GM19025 (cell line): ENCODE measurements around the gene EIF2B1.
"Not testable (repeated sequence)": the region's sequence is repeated elsewhere in the genome, so short reads cannot be mapped to it uniquely, and the experiment has no call there.

Experiments
- ATAC-seq: cut with Tn5 transposase; IDR thresholded peaks from one replicate; pipeline ENCODE4 v1.9.1; 2021; ENCODE audit warnings: mild to moderate bottlenecking, low read depth, moderate library complexity; ENCODE audit not compliant: unreplicated experiment

Gene EIF2B1

DNA sequence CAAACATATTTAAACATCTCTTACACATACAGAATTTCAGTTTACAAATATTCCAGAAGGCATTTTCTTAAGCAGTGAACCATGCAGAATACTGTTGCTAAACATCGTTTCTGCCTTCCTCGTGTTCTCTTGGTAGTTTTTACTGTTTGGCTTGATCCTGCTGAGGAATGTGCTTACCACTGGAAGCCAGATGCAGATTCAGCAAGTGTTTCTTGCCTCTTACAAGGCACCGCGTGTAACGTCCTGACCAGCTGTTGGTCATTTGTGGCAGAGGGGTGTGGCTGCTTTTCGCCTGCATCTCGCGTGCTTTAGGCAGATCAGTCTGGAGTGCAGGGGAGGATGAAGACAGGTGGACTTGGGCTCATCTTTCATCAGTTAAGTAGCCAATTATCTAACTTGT, 12.4 kb downstream of the EIF2B1 start:
- no peak for ATAC-seq

DNA sequence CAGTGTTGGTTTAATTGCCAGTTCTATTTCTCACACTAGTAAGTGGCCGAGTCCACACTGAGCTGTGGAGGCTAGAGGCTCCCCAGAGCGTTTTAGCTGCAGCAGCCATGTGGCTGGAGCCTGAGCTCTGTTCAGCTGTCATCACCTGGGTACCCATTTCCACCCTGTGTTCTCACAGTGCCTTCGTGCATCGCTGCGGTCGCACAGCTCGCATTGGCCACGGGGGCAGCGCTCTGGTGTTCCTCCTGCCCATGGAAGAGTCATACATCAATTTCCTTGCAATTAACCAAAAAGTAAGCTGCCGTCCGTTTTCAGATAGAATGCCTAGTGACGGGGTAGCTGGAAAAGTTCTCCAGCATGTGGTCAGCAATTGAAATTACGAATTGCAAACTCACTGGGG, 15.9 kb downstream of the EIF2B1 start:
- ATAC-seq: no peak

DNA sequence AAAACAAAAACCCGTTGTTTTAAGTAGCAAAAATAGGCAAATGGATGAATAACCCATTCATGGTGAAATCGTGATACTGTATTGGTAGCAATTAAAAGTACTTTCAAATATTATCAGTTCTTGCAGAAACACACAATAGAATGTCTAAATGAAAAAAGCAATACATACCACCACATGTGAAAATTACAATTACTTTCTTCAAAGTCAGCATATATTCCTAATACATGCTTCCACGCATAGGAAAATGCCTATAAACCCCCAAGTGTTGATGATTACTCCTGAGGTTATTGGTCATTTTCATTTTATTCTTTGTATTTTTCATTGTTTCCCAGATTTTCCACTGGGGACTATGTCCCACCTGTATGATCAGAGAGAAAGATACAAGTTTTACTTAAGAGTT, 16.3 kb downstream of the EIF2B1 start:
- no peak for ATAC-seq

DNA sequence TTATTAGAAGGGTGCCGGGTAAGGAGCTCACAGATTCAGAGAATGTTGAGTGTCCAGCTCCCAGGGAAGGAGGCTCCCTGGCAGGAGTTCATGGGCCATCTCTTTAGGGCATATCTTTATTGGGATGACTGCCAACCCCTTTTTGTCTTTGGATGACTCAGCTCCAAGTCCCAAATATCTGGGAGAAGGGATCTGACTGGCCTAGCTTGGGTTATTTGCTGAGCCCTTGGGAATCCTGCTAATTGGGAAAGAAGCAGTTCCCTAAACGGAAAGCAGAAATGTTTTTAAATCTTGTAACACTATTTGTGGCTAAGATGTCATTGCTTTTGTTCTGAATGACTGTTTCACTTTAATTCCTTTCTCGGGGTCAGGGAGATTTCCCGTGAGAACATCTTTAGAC, 19.0 kb downstream of the EIF2B1 start:
- no peak for ATAC-seq

DNA sequence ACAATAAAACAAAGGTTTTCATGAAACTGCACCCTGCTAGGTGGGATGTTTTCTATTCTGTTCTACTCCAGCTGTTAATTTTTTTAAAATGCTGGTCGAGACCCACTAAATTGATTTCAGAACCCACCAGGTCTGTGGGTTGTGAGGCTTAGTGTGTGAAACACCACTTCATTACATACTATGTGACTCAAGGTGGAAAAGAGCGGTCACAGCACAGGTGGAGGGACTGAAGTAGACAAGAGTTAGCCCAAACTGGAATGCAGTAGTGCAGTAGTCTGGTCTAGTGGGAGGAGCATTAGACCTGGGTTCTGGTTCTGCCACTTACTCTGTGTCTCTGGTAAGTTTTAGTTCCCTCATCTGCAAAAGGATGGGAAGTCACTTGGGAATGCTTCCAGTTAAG, 19.4 kb downstream of the EIF2B1 start:
- ATAC-seq: no peak

DNA sequence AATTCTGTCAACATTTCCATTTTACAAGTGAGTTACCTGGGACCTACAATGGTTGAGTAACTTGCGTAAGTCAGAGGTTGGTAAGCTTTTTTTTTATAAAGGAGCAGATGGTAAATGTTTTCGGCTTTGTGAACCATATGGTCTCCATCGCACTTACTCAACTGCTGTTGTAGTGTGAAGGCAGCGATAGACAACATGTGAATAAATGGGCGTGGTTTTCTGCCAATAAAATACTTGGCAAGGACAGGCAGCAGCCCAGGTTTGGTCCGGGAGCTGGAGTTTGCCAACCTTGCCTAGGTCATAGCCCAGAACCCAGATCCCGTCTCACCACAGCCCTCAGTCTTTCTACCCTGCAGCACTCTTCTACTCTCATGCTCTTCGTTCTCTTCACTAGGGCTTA, 25.3 kb downstream of the EIF2B1 start:
- no peak for ATAC-seq

DNA sequence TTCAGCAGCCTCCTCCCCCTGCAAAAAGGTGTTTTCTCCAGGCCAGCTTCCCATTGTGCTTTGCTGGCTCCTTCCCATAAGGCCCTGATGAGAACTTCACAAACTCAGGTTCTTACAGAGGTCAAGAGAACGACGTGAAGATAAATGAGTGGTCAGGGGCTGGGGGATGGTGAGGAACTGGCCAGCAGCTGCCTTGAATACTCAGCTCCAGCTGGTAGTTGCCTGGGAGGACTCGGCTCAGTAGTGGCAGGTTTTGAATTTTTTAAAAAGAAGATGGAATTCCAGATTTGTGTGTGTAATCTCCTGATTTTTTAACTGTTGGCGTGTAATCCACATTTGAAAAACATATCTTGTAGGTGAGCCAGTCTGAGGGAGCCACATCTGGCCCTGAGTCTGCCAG, 25.7 kb downstream of the EIF2B1 start:
- ATAC-seq: no peak

DNA sequence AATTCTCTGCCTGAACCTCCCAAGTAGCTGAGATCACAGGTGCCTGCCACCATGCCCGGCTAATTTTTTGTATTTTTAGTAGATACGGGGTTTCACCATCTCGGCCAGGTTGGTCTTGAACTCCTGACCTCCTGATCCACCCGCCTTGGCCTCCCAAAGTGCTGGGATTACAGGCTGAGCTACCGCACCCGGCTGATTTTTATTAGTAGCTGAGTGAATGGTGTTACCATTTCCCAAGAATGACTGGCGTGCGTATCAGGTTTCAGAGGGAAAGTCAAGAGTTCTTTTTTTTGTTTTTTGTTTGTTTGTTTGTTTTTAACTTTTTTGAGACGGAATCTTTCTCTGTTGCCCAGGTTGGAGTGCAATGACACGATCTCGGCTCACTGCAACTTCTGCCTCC, 30.0 kb downstream of the EIF2B1 start:
- ATAC-seq: not testable (repeated sequence)

DNA sequence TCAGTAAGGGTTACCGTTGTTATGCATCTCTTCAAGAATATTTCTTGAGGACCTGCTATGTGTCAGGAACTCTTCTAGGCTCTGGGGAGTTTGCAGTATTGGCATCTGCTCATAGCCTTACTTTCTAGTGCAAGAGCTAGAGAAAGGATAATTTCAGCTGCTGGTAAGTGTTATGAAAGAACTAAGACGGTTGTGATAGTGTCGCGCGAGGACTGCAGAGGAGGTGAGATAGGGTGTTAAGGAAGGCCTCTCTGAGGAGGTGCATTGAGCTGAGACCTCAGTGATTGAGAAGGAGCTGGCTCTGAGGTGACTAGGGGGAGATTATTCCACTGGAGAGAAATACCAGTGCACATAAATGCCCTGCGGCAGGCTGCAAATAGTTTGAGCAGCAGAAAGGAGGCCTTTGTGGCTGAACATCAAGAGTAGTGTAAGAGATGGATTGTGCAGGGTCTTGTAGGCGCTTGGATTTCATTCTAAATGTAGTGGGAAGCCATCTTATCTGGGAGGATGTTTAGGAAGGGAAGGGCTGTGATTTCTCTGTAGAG, 30.8 kb downstream of the EIF2B1 start:
- no peak for ATAC-seq

DNA sequence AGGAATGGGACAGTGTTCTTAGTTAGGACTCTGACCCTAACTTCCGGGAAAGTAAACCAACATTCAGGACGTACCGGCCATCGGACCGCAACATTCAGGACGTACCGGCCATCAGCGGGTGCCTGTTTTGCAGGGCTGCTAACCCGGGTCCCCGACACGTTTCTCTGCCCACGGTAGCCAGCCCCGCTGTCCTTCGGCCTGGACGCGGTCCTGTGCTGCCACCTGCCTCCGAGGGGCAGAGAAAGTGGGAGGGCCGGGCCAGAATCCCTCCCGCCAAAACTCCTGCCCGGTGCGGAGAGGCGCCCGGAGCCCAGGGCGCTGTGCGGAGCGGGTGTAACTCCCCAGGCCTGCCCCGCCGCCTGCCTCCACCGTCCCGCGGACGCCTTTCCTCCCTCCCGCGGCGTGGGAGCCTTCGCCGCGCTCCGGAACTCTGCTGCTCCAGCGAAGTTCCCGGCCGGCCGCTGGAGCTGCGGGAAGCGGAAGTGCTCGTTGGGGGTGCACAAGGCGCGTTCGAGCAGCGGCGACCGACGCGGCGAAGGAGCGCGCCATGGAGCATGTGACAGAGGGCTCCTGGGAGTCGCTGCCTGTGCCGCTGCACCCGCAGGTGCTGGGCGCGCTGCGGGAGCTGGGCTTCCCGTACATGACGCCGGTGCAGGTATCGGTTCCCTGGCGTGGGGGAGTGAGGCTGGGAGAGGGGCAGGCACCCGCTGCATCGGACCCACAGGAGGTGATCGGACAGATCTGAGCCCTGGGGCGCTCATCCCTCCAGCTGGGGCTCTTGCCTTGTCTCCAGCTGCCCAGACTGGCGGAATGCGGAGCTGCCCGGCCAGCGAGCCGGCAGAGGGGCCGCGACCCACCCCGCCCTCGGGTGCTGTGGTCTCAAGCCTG, 31.6 kb downstream of the EIF2B1 start, which contains the start of gene DDX55:
TSS of gene DDX55 (plus strand) at position 498 of the 888 bp plus-strand sequence. CDS start at position 548, 50 bp downstream.
- peak; percentile 86 for ATAC-seq

DNA sequence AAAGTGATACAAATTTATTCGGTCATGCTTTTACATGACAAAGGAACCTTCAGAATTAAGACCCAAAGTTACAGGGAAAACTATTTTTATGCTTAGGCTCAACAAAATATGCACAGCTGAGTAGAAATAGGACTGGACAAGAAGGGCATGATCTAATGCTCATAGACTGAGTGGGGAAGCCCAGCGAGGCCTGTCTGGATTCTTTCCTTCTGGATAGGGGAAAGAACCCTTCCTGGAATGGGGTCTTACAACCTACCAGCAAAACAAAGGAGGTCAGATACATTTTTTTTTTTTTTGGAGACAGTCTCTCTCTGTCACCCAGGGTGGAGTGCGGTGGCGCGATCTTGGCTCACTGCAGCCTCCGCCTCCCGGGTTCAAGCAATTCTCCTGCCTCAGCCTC, 33.8 kb downstream of the EIF2B1 start:
- no peak for ATAC-seq

DNA sequence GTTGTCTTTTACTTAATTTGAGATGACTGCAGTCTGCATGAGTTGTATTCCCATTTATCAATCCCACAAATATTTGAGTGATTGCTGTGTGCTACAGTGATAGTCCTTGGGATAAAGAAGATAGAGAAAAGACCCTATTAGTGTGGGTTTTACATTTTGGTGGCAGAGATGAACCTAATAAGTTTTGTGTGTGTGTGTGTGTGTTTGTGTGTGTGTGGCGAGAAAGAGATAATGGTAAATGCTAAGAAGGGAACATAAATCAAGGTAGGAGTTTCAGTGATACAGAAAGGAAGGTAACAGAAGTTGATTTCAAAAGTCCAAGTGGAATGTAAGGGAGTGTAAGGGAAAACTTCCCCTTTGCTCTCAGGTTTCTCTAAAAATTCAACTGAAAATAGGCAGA, 34.2 kb downstream of the EIF2B1 start:
- no peak for ATAC-seq

DNA sequence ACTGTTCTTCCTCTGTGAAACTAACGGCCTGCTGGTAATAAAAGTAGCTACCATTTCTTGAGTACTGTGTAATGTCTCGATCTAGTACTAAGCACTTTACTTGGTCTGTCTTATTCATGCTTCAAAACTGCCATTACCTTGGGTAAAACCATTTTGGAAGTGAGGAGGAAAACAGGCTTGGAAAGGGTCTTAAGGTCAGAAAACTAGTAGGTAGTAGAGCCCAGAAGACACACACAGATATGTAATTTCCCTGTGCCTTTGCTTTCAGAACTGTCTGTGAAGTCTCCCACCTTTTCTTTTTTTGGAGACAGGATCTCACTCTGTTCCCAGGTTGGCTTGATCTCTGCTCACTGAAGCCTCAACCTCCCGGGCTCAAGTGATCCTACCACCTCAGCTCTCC, 35.0 kb downstream of the EIF2B1 start:
- ATAC-seq: no peak

DNA sequence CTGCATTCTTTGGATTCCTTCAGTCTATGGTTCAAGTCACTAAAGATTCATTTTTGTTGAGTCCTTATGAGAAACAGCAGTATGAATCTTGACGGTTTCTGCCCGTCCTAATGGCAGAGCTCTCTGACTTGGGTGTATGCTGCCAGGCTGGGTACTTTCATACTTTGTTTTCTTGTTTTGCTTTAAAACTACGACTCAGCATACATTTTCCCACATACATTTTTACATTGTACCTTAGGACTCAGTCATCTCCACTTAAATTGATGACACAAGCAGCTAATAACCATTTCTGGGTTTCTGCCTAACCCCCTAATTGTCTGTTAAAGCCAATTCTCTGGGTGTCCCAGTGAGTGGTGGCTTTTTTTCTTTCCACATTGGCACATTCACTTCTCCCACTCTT, 36.4 kb downstream of the EIF2B1 start:
- no peak for ATAC-seq

DNA sequence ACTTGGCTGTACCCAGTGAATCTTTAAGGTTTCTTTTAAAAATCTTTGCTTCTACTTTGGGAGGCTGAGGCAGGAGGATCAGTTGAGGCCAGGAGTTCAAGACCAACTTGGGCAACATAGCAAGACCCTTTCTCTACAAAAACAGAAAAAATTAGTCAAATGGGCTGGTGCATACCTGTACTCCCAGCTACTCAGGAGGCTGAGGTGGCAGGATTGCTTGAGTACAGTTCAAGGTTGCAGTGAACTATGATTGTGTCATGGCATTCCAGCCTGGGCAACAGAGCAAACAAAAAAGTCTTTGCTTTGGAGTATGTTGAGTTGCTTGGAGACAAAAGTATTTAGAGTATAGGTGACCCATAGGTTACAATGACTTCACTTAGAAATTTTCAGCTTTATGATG, 37.8 kb downstream of the EIF2B1 start:
- no peak for ATAC-seq

DNA sequence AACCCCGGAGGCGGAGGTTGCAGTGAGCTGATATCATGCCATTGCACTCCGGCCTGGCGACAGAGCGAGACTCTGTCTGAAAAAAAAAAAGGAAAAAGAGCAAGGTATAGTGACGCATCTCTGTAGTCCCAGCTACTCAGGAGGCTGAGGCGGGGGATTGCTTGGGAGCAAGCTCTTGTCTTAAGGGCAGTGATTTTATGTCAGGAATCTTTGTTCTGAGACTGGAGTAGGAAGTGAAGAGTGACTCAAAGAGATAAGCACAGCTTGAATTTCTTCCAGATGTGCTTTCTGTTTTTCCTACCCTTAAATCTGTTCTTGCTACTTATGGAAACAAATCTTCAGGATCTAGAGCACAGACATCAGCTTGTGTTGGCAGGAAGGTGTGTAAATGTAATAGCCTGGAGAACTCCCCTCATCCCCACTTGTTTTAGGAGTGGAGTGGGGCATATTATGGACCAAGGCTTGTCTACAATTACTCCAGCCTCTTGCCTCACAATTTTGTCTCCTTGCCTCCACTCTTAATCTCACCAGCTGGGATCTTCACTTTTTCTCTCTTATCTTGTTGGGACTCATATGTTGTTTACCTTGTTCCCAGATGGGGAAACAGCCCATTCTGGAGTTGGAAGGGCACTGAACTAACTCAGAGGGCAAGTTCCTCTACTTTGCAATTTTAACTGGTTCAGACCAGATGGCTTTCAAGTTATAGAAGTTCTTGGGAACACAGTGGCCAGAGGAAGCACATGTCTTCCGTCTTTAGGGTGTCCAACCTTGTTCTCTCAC, 41.6 kb downstream of the EIF2B1 start:
- ATAC-seq: no peak

DNA sequence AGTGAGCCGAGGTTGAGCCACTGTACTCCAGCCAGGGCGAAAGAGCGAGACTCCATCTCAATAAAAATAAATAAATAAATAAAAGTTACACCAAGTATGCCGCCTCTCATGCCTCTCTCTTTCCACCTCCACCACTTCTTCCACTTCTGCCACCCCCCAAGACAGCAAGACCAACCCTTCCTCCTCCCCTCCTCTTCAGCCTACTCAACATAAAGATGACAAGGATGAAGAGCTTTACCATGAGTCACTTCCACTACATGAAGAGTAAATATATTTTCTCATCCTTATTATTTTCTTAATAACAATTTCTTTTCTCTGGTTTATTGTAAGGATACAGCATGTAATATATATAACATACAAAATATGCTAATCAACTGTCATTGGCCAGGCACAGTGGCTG, 52.7 kb downstream of the EIF2B1 start:
- ATAC-seq: no peak

DNA sequence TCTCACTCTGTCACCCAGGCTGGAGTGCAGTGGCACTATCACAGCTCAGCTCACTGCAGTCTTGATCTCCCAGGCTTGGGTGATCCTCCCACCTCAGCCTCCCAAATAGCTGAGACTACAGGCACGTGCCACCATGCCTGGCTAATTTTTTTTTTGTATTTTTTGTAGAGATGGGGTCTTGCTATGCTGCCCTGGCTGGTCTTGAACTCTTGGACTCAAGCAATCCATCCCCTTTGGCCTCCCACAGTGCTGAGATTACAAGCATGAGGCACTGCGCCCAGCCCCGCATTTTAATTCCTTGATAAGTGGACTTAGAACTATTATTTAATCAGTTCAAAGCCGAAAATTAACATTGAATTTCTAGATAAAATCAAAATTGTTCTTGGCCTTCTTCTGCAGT, 54.7 kb downstream of the EIF2B1 start:
- ATAC-seq: not testable (repeated sequence)

DNA sequence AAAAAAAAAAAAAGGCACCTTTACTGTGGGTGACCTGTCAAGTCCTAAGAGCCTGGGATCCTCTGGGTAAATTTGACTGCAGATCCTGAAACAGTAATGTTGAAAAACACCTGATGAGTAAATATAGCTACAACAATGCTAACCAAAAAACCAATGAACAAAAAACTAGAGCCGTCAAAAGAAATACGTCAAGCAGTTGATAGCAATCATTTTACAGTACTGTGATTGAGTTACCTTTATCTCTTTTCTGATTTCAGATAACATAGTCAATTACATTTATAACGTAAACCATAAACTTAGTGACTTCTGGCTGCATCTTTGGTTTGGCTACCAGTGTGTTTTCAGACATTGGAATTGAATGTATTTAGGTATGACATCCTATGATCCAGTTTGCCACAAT, 55.2 kb downstream of the EIF2B1 start:
- ATAC-seq: no peak

DNA sequence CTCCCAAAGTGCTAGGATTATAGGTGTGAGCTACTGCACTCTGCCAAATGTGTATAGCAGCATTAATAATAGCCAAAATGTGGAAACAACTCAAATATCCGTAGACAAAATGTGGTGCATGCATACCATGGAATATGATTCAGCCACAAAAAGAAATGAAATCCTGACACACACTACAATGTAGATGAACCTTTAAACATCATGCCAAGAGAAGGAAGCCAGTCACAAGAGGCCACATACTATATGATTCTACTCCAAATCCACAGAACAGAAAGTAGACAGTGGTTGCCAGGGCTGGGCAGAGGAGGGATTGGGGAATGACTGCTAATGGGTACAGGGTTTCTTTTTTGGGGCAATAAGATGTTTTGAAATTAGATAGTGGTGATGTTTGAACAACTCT, 56.9 kb downstream of the EIF2B1 start:
- no peak for ATAC-seq

DNA sequence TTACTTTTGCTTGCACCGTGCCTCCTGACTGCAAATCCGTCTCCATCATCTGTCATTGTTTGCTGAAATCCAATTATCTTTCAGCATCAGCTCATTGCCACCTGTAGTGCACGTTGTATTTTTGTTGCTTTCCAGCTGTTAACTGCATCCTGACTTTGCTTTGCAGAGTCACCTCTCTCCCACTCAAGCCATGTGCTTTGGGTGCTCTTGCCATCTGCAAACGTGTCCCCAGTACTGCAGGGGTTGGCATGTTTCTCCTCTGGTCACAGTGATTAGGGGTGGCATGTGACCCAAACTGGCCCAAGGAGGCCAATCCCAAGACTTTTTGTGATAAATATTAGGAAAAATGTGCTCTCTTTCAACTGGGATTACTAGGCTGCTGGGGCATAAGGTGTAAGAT, 59.6 kb downstream of the EIF2B1 start:
- ATAC-seq: no peak
